ENCODE measurements around the gene FAM135A.

- no peak for TF ChIP-seq CTCF (IDR thresholded peaks at IDR 0.05; ENCODE audit: insufficient read depth, low read length)
- TF ChIP-seq POLR2AphosphoS5 (IDR thresholded peaks at IDR 0.05; ENCODE audit: low read depth): no peak
- no peak for TF ChIP-seq REST (IDR thresholded peaks at IDR 0.05; ENCODE audit: insufficient replicate concordance, low read depth)
These were observed 27.4 kb upstream of the FAM135A start for GRCh38 chr6:70385901-70386300.

All from HL-60 (cell line).